Astrocyte of the spinal cord (primary cell): Measurements from ENCODE around the gene EPSTI1.

Experiments used
- DNase-seq: peaks from one replicate; pipeline ENCODE4 v3.0.0; 2011; ENCODE audit warnings: low read depth, low spot score
- H3K4me3 ChIP-seq: 2 replicates; pipeline ENCODE4 v1.5.1; 2011; ENCODE audit warnings: low read depth, mild to moderate bottlenecking, low read length, moderate library complexity
- in situ Hi-C: cut with HindIII; loops from 2 replicates; pipeline ENCODE4 v1.10.0; 2017; ENCODE audit warnings: low sequenced_read_pairs
- TF ChIP-seq, protein P1 (sequence below): IDR thresholded peaks from 2 replicates; pipeline ENCODE4 v1.5.1; 2012; ENCODE audit warnings: low read depth, mild to moderate bottlenecking, low read length, inconsistent platforms

EPSTI1 gene

DNA sequence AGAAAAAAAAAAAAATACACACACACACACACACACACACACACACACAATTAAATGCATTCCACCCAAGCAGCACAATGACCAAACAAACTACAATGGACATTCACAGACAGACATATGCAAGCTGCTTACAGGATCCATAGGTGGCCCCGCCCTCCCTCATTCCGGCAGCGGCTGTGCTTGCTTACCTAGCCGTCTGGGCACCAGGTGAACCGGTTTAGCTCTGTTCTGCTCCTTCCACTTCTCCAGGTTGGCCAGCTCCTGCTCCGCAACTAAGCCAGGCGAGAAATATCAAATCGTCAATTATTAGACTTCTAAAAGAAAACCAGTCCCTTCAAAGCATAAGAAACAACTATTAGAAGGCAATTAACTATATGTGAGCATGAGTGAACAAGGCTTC is 23.1 kb downstream of the EPSTI1 start:
- in situ Hi-C loops, result no loop called here
- DNase-seq, result no peak
- no peak overlapping the region for H3K4me3 ChIP-seq
- TF ChIP-seq, protein P1, sequence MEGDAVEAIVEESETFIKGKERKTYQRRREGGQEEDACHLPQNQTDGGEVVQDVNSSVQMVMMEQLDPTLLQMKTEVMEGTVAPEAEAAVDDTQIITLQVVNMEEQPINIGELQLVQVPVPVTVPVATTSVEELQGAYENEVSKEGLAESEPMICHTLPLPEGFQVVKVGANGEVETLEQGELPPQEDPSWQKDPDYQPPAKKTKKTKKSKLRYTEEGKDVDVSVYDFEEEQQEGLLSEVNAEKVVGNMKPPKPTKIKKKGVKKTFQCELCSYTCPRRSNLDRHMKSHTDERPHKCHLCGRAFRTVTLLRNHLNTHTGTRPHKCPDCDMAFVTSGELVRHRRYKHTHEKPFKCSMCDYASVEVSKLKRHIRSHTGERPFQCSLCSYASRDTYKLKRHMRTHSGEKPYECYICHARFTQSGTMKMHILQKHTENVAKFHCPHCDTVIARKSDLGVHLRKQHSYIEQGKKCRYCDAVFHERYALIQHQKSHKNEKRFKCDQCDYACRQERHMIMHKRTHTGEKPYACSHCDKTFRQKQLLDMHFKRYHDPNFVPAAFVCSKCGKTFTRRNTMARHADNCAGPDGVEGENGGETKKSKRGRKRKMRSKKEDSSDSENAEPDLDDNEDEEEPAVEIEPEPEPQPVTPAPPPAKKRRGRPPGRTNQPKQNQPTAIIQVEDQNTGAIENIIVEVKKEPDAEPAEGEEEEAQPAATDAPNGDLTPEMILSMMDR, result no peak

DNA sequence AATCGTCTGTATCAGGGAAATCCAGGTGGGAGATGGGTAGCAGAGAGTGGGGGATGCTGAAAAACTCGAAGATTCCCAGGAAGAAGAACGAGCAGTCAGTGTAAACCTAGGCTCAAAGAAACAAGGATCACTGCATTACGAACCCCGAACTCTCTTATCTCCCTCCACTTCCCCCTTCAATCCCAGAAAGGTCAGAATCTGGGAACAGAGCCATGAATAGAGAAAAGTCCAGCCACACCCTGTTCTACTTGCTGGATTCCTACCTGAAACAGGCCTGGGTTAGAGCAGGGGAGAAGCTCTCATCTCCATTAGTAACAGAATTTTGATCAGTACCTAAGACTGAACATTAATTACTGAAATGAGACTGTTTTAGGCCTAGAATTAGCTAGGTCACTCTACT is 24.4 kb downstream of the EPSTI1 start:
- DNase-seq, result no peak
- H3K4me3 ChIP-seq, result no peak overlapping the region
- in situ Hi-C loops, result no loop called here
- TF ChIP-seq, protein P1, result no peak

DNA sequence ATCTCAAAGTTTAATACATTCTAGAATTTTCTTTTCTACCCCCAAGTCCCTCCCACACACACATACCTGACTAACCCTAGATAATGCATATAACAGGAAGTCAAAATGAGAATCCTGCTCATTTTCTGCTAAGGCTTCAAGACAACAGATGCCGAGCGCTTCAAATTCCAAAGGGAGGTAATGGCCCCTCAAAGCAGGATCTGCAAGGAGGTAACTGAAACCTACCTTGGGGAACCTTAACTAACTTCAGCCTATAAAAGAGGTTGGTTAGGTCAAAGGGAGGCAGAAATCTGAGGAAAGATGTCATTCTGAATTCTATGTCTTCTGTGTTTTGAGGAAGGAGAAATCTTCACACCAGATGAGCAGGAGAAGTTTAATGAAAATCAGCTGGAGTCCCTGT is 26.8 kb downstream of the EPSTI1 start:
- no peak overlapping the region for H3K4me3 ChIP-seq
- TF ChIP-seq, protein P1, result no peak
- in situ Hi-C loops, result no loop called here
- DNase-seq, result no peak

DNA sequence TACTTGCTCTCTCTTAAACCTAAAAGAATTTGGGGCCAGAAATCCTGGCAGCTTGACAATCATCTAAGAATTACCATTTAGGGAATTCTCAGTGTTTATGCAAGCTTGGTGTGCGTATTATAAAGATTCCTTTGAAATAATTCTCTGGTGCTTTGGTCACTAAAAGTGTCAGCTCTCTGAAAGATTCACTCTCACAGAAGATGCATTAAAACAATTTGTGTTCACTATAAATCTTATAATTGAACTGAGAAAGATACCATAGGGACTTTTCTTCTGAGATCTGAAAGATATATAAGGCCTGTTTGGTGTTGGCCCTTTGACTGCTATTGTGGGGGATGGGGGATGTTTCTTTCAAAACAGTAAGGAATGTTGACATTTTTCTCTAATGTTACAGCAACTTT is 27.3 kb downstream of the EPSTI1 start:
- no peak overlapping the region for H3K4me3 ChIP-seq

DNA sequence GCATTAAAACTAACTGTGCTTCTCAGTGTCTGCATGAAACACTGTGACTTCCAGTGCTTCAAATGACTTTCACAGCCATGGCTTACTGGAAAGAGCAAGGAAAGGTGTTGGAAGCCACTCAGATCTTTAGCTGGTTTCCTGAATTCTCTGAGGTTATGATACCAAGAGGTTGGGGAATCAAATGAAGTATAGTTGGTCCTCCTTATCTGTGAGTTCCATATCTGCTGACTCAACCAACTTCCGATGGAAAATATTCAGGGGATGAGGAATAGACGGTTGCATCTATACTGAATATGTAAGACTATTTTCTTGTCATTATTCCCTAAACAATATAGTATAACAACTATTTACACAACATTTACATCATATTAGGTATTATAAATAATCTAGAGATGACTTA is 32.4 kb downstream of the EPSTI1 start:
- TF ChIP-seq, protein P1, result no peak
- DNase-seq, result no peak
- H3K4me3 ChIP-seq, result no peak overlapping the region
- in situ Hi-C loops, result no loop called here

More for the DNA sequence above, 27.3 kb downstream of the EPSTI1 start:
- TF ChIP-seq, protein P1, result no peak
- peak; percentile 18 for DNase-seq
- in situ Hi-C loops, result no loop called here

- in situ Hi-C loops, result no loop called here
- DNase-seq, result no peak
Observed at GRCh38 chr13:42957881-42958280, 34.2 kb downstream of the EPSTI1 start.

More at GRCh38 chr13:42957881-42958280, 34.2 kb downstream of the EPSTI1 start:
- TF ChIP-seq, protein P1, result no peak
- H3K4me3 ChIP-seq, result no peak overlapping the region
